Large intestine (tissue), 3 donors: ENCODE data around the gene PPP1R37. TPM values are rescaled to one million over a fixed set of nuclear protein-coding genes. Genes with fewer than 3 reads are reported as not detected.
A peak's percentile ranks its signal among the peaks of the same experiment; 100 is the strongest.

Source experiments
- DNase-seq, 2 donors: peaks; one replicate each; pipeline versions ENCODE4 v3.0.0 to v3.0.0-alpha.2; 2013
- H3K27ac ChIP-seq: one replicate; pipeline ENCODE4 v1.5.1; 2013; ENCODE audit warnings: low read length
- H3K27me3 ChIP-seq: 2 replicates; pipeline ENCODE4 v1.6.1; 2013; ENCODE audit warnings: low read length; ENCODE audit not compliant: control insufficient read depth, insufficient read depth
- H3K36me3 ChIP-seq: 2 replicates; pipeline ENCODE4 v1.6.1; 2013; ENCODE audit warnings: low read length; ENCODE audit not compliant: control insufficient read depth, insufficient read depth
- H3K4me1 ChIP-seq: one replicate; pipeline ENCODE4 v1.6.1; 2013; ENCODE audit warnings: low read length; ENCODE audit not compliant: control insufficient read depth, insufficient read depth
- H3K4me3 ChIP-seq: one replicate; pipeline ENCODE4 v1.5.1; 2013; ENCODE audit warnings: low read length
- H3K9me3 ChIP-seq: one replicate; pipeline ENCODE4 v1.6.1; 2013; ENCODE audit warnings: mild to moderate bottlenecking, low read depth, low read length, moderate library complexity; ENCODE audit not compliant: control insufficient read depth
- WGBS: methylation state at CpG from one replicate; pipeline ENCODE4 v1.1.5; 2013; ENCODE audit warnings: low lambda C conversion rate; ENCODE audit not compliant: insufficient coverage; 5-methylcytosine and 5-hydroxymethylcytosine counted together
- polyA plus RNA-seq: library from polyadenylated mRNA; unstranded; fragments of 120-200 nt; gene quantifications from one replicate; pipeline ENCODE4 v1.2.1, GENCODE V29; 2013

The PPP1R37 gene
- polyA plus RNA-seq, 1 donor: 40.3 TPM

GRCh38 chr19:45057444-45057843 lies 35.5 kb upstream of the PPP1R37 start:
- Histone ChIP-seq H3K9me3 (no peaks in the 10 kb centered on the region), H3K4me1 (peaks cover 6% of the 10 kb centered on the region), H3K27me3 (no peaks in the 10 kb centered on the region), H3K4me3 (no peak overlapping the region), H3K36me3 (peaks cover 91% of the 10 kb centered on the region), H3K27ac (no peak overlapping the region)
- no CpG with 5 or more reads among the region's 9 CpGs for WGBS
- no peak for DNase-seq

DNA sequence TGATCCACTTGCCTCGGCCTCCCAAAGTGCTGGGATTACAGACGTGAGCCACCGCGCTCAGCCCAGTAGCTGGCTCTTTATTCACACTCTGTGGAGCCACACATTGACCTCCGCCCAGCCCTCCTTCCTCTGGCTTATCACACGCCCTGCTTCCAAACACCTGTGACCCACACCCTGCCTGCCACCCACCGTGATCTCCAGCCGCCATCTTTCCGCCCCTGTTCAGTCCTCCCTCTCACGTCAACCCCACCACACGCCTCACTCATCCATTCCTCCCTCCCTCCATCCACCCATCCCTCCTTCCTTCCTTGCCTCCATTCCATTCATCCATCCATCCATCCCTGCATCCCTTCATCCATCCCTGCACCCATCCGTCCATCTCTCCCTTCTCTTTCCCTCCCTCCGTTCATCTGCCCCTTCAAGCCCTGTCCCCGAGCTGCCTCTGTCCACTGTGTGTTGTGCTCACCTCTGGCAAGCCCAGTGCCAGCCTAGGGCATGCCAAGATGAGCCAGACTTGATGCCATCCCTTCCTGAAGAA lies 34.3 kb upstream of the PPP1R37 start:
- Histone ChIP-seq H3K27ac (no peak overlapping the region), H3K4me3 (no peak overlapping the region), H3K36me3 (peaks cover 91% of the 10 kb centered on the region), H3K9me3 (no peaks in the 10 kb centered on the region), H3K27me3 (no peaks in the 10 kb centered on the region), H3K4me1 (no peaks in the 10 kb centered on the region)
- WGBS: 80% methylated on average over 2 of the region's 14 CpGs
- DNase-seq: no peak

DNA sequence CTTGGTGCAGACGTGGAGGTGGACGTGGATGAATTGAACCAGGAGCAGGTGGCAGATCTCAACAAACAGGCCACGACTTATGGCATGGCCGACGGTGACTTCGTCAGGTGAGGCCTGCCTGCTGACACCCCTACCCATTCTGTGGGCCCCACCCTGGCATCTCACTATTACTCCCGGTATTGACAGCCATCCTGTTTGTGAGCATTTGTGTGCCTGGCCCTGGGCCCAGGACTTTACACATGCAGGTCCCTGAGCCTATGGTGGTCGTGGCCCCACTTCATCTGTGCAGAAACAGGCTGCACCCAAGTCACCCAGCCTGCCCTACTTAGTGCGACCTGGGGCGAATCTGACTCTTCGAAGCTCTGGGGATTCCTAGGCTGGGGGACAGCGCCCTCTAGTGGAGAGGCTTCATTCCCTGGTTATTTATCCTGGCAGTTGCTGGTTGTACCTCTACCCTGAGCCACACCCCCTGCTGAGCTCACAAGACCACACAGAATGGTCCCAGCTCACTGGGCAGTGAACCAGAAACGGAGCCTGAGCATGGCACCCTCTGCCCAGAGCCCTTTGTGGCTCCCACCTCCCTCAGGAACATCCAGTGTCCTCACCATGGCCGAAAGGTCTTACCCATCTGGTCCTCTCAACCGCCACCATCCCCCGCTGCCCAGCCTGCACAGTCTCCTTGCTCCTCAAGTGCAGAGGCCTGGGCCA lies 33.6 kb upstream of the PPP1R37 start:
- H3K27me3 ChIP-seq: no peaks in the 10 kb centered on the region
- H3K27ac ChIP-seq: no peak overlapping the region
- peaks cover 90% of the 10 kb centered on the region for H3K36me3 ChIP-seq
- DNase-seq: peak; percentile 71 to 73
- H3K9me3 ChIP-seq: no peaks in the 10 kb centered on the region
- no CpG with 5 or more reads among the region's 16 CpGs for WGBS
- no peak overlapping the region for H3K4me3 ChIP-seq
- no peaks in the 10 kb centered on the region for H3K4me1 ChIP-seq

DNA sequence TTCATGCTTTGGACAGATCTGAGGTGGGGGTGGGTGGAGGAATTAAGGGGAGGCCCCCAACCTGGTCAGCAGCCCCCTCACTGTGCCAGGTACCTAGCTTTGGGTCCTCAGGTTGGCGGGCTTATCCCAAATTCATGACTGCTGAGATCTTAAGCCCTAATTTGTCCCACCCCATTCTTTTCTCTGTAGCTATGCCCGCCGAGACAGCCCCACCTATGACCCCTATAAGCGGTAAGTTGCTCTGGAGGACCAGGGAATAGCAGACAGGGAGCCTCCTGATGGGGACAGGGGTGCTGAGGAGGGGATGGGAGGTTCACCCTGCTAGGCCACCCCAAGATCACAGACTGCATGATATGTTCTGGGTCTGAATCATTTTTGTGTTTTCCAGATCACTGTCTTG lies 31.0 kb upstream of the PPP1R37 start:
- WGBS: no CpG with 5 or more reads among the region's 4 CpGs
- Histone ChIP-seq H3K4me3 (no peak overlapping the region), H3K36me3 (peaks cover 86% of the 10 kb centered on the region)

DNA sequence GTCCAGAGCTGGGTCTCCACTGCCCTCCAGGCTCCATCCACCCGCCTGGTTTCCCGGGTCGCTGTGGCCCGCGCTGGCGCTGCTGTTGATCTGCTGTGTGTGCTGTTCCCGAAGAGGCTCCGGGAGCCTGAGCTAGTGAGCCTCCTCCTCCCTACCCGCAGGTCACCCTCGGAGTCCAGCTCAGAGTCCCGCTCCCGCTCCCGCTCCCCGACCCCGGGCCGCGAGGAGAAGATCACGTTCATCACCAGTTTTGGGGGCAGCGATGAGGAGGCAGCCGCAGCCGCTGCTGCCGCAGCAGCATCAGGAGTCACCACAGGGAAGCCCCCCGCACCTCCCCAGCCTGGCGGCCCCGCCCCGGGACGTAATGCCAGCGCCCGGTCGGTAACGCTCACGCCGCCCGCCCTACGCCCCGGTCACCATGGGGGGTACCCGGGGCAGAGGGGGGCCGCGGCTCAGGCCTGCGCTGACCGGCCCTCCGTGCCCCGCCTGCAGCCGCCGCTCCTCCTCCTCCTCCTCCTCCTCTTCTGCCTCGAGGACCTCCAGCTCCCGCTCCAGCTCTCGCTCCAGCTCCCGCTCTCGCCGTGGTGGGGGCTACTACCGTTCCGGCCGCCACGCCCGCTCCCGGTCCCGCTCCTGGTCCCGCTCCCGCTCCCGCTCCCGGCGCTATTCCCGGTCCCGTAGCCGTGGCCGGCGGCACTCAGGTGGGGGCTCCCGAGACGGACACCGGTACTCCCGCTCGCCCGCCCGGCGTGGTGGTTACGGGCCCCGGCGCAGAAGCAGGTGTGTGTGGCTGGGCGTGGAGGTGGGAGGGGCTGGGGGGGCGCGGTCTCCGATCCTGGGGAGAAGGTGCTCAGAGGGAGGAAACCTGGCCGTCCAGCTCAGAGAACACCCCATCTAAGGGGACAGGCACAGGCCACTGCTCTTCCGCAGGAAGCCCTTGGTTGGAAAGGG lies 28.9 kb upstream of the PPP1R37 start:
- Histone ChIP-seq H3K27me3 (no peaks in the 10 kb centered on the region), H3K4me3 (no peak overlapping the region), H3K27ac (no peak overlapping the region), H3K36me3 (peaks cover 83% of the 10 kb centered on the region), H3K9me3 (no peaks in the 10 kb centered on the region), H3K4me1 (no peaks in the 10 kb centered on the region)
- 90% methylated on average over 4 of the region's 85 CpGs for WGBS
- DNase-seq: no peak

More for the DNA sequence above, 31.0 kb upstream of the PPP1R37 start:
- Histone ChIP-seq H3K27me3 (no peaks in the 10 kb centered on the region), H3K4me1 (no peaks in the 10 kb centered on the region), H3K9me3 (no peaks in the 10 kb centered on the region), H3K27ac (no peak overlapping the region)
- no peak for DNase-seq

GRCh38 chr19:45066921-45067661 lies 25.9 kb upstream of the PPP1R37 start:
- Histone ChIP-seq H3K9me3 (no peaks in the 10 kb centered on the region), H3K27me3 (no peaks in the 10 kb centered on the region), H3K4me3 (no peak overlapping the region), H3K4me1 (peaks cover 4% of the 10 kb centered on the region), H3K36me3 (peaks cover 81% of the 10 kb centered on the region), H3K27ac (no peak overlapping the region)
- no CpG with 5 or more reads among the region's 38 CpGs for WGBS
- DNase-seq: no peak

DNA sequence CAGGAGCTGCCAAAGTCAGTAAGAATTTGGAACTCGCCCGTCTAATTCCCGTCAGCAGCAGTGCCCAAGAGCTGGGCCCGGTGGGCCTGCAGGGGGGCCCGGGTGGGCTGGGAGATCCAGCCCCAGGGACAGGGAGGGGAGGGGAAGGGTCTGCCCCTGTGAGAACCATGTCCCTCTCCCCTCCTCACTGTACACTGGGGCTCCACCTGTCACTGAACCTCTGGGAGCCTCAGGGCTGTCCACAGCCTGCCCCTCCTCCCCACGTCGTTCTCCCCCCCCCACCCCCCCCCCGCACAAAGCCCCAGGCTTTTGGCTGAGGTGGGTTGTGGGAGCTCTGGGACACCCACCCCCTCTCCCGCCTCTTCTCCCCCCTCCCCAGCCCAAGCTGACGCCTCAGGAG lies 24.9 kb upstream of the PPP1R37 start:
- Histone ChIP-seq H3K4me3 (no peak overlapping the region), H3K27me3 (no peaks in the 10 kb centered on the region), H3K9me3 (no peaks in the 10 kb centered on the region), H3K4me1 (peaks cover 4% of the 10 kb centered on the region), H3K36me3 (peaks cover 78% of the 10 kb centered on the region), H3K27ac (no peak overlapping the region)
- no peak for DNase-seq
- WGBS: no CpG with 5 or more reads among the region's 10 CpGs

GRCh38 chr19:45069056-45069455 lies 23.9 kb upstream of the PPP1R37 start:
- no CpG with 5 or more reads among the region's 13 CpGs for WGBS
- Histone ChIP-seq H3K4me3 (no peak overlapping the region), H3K27ac (no peak overlapping the region), H3K36me3 (peaks cover 71% of the 10 kb centered on the region), H3K27me3 (no peaks in the 10 kb centered on the region), H3K9me3 (no peaks in the 10 kb centered on the region), H3K4me1 (peaks cover 4% of the 10 kb centered on the region)
- no peak for DNase-seq

DNA sequence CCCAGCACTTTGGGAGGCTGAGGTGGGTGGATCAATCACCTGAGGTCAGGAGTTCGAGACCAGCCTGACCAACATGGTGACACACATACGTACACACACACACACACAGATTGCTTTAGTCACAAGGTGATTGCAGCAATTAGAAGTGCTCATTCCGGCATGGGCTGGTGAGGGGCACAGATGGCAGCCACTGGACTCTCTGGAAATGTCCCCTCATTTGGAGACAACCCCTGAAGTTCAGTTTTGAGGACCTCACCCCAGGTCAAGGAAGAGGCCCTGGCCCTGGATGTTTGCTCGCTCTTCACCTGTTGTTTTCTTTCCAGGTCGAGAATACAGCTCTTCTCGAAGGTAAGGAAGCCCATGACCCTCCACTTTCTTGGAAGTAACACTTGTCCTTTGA lies 22.8 kb upstream of the PPP1R37 start:
- H3K36me3 ChIP-seq: peaks cover 62% of the 10 kb centered on the region
- WGBS: no CpG with 5 or more reads among the region's 6 CpGs
- H3K4me1 ChIP-seq: peaks cover 10% of the 10 kb centered on the region
- H3K9me3 ChIP-seq: no peaks in the 10 kb centered on the region
- no peak overlapping the region for H3K27ac ChIP-seq
- no peak overlapping the region for H3K4me3 ChIP-seq
- H3K27me3 ChIP-seq: no peaks in the 10 kb centered on the region
- DNase-seq: no peak
